Ascending aorta (tissue), 2 donors: ENCODE measurements around the gene ZFYVE9. TPM values are rescaled to one million over a fixed set of nuclear protein-coding genes. Genes with fewer than 3 reads are reported as not detected.

Experiments
- DNase-seq, 2 donors: peaks; one replicate each; pipeline ENCODE4 v3.0.0-alpha.2; 2019; ENCODE audit warnings: low spot score in 2 of 2
- H3K27ac ChIP-seq, 2 donors: fragments of 200-600 bp; sonication (generic); one replicate each; pipeline ENCODE4 v1.5.1; 2016 to 2017; ENCODE audit warnings: mild to moderate bottlenecking in 1 of 2
- H3K27me3 ChIP-seq: fragments of 200-600 bp; sonication (generic); one replicate; pipeline ENCODE4 v1.5.1; 2017
- H3K36me3 ChIP-seq, 2 donors: fragments of 200-600 bp; sonication (generic); one replicate each; pipeline ENCODE4 v1.5.1; 2016
- H3K4me1 ChIP-seq, 2 donors: fragments of 200-600 bp; sonication (generic); one replicate each; pipeline ENCODE4 v1.5.1; 2016 to 2017; ENCODE audit warnings: mild to moderate bottlenecking in 1 of 2
- H3K4me3 ChIP-seq, 2 donors: fragments of 200-600 bp; sonication (generic); one replicate each; pipeline ENCODE4 v1.5.1; 2016 to 2017; ENCODE audit warnings: mild to moderate bottlenecking in 1 of 2
- H3K9me3 ChIP-seq, 2 donors: fragments of 200-600 bp; sonication (generic); one replicate each; pipeline ENCODE4 v1.5.1; 2016
- CTCF ChIP-seq, 3 experiments: fragments of 200-600 bp in 2 of 3; fragments of 450-650 bp in 1 of 3; sonication (generic) in 2 of 3; IDR thresholded peaks; one replicate each; pipeline ENCODE4 v1.5.1; 2016 to 2019; ENCODE audit warnings: antibody characterized with exemption in 3 of 3, mild to moderate bottlenecking in 1 of 3, moderate library complexity in 1 of 3
- intact Hi-C: fragments of 100-400 bp; cut with DNase I; formaldehyde crosslinking; loops from one replicate; pipeline ENCODE4 v1.15.1; 2023
- total RNA-seq: library from RNA; depleted of rRNA; stranded (reverse); fragments of >200 nt; gene quantifications from one replicate; pipeline ENCODE4 v1.1.0, GENCODE V29; 2016

ZFYVE9 gene
- total RNA-seq, 1 donor from 2014 or later, result 8.1 TPM

- TF ChIP-seq CTCF (IDR thresholded peaks at IDR 0.05), result no peak
- Histone ChIP-seq H3K27me3 (no peaks in the 10 kb centered on the region), H3K36me3 (peaks cover 11 to 27% of the 10 kb centered on the region in 2 donors), H3K4me3 (no peak overlapping the region), H3K9me3 (peaks cover 11 to 19% of the 10 kb centered on the region in 2 donors), H3K27ac (no peak overlapping the region), H3K4me1 (no peaks in the 10 kb centered on the region)
- no peak for DNase-seq
- intact Hi-C loops, result no loop called here
Measured at GRCh38 chr1:52216907-52217458, 75.1 kb downstream of the ZFYVE9 start.

- no peak overlapping the region for H3K27ac ChIP-seq
- no peaks in the 10 kb centered on the region for H3K4me1 ChIP-seq
- peaks cover 0 to 3% of the 10 kb centered on the region in 2 donors for H3K36me3 ChIP-seq
- TF ChIP-seq CTCF (IDR thresholded peaks at IDR 0.05), result no peak
- no peak for DNase-seq
- no peaks in the 10 kb centered on the region for H3K27me3 ChIP-seq
- intact Hi-C loops, result no loop called here
- H3K9me3 ChIP-seq, result peaks cover 9 to 17% of the 10 kb centered on the region in 2 donors
- no peak overlapping the region for H3K4me3 ChIP-seq
Measured at GRCh38 chr1:52225174-52225573, 83.3 kb downstream of the ZFYVE9 start.

- Histone ChIP-seq H3K4me1 (no peaks in the 10 kb centered on the region), H3K27ac (no peak overlapping the region), H3K4me3 (no peak overlapping the region), H3K36me3 (no peaks in the 10 kb centered on the region), H3K27me3 (no peaks in the 10 kb centered on the region), H3K9me3 (peaks cover 8 to 13% of the 10 kb centered on the region in 2 donors)
- intact Hi-C loops, result no loop called here
- no peak for TF ChIP-seq CTCF (IDR thresholded peaks at IDR 0.05)
- DNase-seq, result no peak
Measured at GRCh38 chr1:52229494-52229893, 87.6 kb downstream of the ZFYVE9 start.

- TF ChIP-seq CTCF (IDR thresholded peaks at IDR 0.05), result no peak
- intact Hi-C loops, result no loop called here
- Histone ChIP-seq H3K9me3 (no peaks in the 10 kb centered on the region), H3K27me3 (no peaks in the 10 kb centered on the region), H3K4me1 (no peaks in the 10 kb centered on the region), H3K4me3 (no peak overlapping the region), H3K27ac (no peak overlapping the region), H3K36me3 (peaks cover 0 to 4% of the 10 kb centered on the region in 2 donors)
- DNase-seq, result no peak
Measured at GRCh38 chr1:52233463-52233862, 91.6 kb downstream of the ZFYVE9 start.

- intact Hi-C loops, result no loop called here
- Histone ChIP-seq H3K27me3 (no peaks in the 10 kb centered on the region), H3K27ac (no peak overlapping the region), H3K9me3 (no peaks in the 10 kb centered on the region), H3K4me3 (no peak overlapping the region), H3K36me3 (peaks cover 0 to 4% of the 10 kb centered on the region in 2 donors), H3K4me1 (no peaks in the 10 kb centered on the region)
- no peak for TF ChIP-seq CTCF (IDR thresholded peaks at IDR 0.05)
- DNase-seq, result no peak
Measured at GRCh38 chr1:52234014-52234413, 92.1 kb downstream of the ZFYVE9 start.

- intact Hi-C loops, result no loop called here
- H3K27ac ChIP-seq, result no peak overlapping the region
- no peaks in the 10 kb centered on the region for H3K4me1 ChIP-seq
- no peak for DNase-seq
- no peaks in the 10 kb centered on the region for H3K27me3 ChIP-seq
- no peak overlapping the region for H3K4me3 ChIP-seq
- peaks cover 0 to 4% of the 10 kb centered on the region in 2 donors for H3K36me3 ChIP-seq
- TF ChIP-seq CTCF (IDR thresholded peaks at IDR 0.05), result no peak
- no peaks in the 10 kb centered on the region for H3K9me3 ChIP-seq
Measured at GRCh38 chr1:52234708-52235107, 92.8 kb downstream of the ZFYVE9 start.
